Endodermal cell (in vitro differentiated cells): Measurements from ENCODE around the gene POLRMT. TPM values are rescaled to one million over a fixed set of nuclear protein-coding genes. Genes with fewer than 3 reads are reported as not detected.

Experiments
- DNase-seq: peaks from one replicate; pipeline ENCODE4 v3.0.0-alpha.2; 2017
- H3K27ac ChIP-seq: 2 replicates; pipeline ENCODE4 v1.5.1; 2013; ENCODE audit warnings: mild to moderate bottlenecking, low read depth, low read length, moderate library complexity
- H3K27me3 ChIP-seq: 2 replicates; pipeline ENCODE4 v1.6.1; 2013; ENCODE audit warnings: mild to moderate bottlenecking, low read length, moderate library complexity; ENCODE audit not compliant: insufficient read depth, control insufficient read depth, poor library complexity, severe bottlenecking
- H3K36me3 ChIP-seq: 2 replicates; pipeline ENCODE4 v1.7.0; 2013; ENCODE audit warnings: mild to moderate bottlenecking, low read length, moderate library complexity; ENCODE audit not compliant: control insufficient read depth, insufficient read depth
- H3K4me1 ChIP-seq: one replicate; pipeline ENCODE4 v1.7.0; 2013; ENCODE audit warnings: low read length; ENCODE audit not compliant: control insufficient read depth, insufficient read depth
- H3K4me3 ChIP-seq: 2 replicates; pipeline ENCODE4 v1.5.1; 2013; ENCODE audit warnings: mild to moderate bottlenecking, low read length, moderate library complexity
- H3K9ac ChIP-seq: 2 replicates; pipeline ENCODE4 v1.6.1; 2013; ENCODE audit warnings: mild to moderate bottlenecking, low read length, moderate library complexity; ENCODE audit not compliant: poor library complexity, severe bottlenecking; ENCODE audit errors: extremely low read depth
- H3K9me3 ChIP-seq: 2 replicates; pipeline ENCODE4 v1.6.1; 2013; ENCODE audit warnings: mild to moderate bottlenecking, low read length, moderate library complexity; ENCODE audit not compliant: control insufficient read depth
- H3K27ac Mint-ChIP-seq: 2 replicates; pipeline ENCODE4 v1.8.0; 2020; ENCODE audit warnings: mixed read lengths
- H3K27me3 Mint-ChIP-seq: 2 replicates; pipeline ENCODE4 v1.8.0; 2021; ENCODE audit warnings: mild to moderate bottlenecking, mixed read lengths; ENCODE audit not compliant: insufficient read depth
- H3K36me3 Mint-ChIP-seq: 2 replicates; pipeline ENCODE4 v1.8.0; 2020; ENCODE audit warnings: low read depth, mixed read lengths
- H3K4me1 Mint-ChIP-seq: 2 replicates; pipeline ENCODE4 v1.8.0; 2020; ENCODE audit warnings: mixed read lengths
- H3K4me3 Mint-ChIP-seq: 2 replicates; pipeline ENCODE4 v1.8.0; 2020; ENCODE audit warnings: mild to moderate bottlenecking, moderate library complexity, mixed read lengths
- H3K9me3 Mint-ChIP-seq: 2 replicates; pipeline ENCODE4 v1.8.0; 2020; ENCODE audit warnings: mild to moderate bottlenecking, mixed read lengths
- CTCF ChIP-seq: fragments of 200-600 bp; sonication (generic); conservative IDR thresholded peaks from 2 replicates; pipeline ENCODE4 v1.5.0; 2021; ENCODE audit warnings: antibody characterized with exemption, mild to moderate bottlenecking
- WGBS, 2 experiments: methylation state at CpG; one replicate each; pipeline versions ENCODE4 v1.1.5 to v1.1.7; 2013; ENCODE audit warnings: missing lambda C conversion rate in 2 of 2, mixed read lengths in 1 of 2; ENCODE audit not compliant: insufficient coverage in 1 of 2, insufficient read length in 1 of 2; 5-methylcytosine and 5-hydroxymethylcytosine counted together
- total RNA-seq, 2 donors: library from RNA; stranded (reverse); fragmentation: NEBNext Ultra II Directional in 1 of 2; extraction: Animal tissue kit (Norgen Biotek cat#: 25700) in 1 of 2; gene quantifications; 2 replicates in 1 of 2; 3 replicates in 1 of 2; pipeline ENCODE4 v1.2.1, GENCODE V29; 2021

The POLRMT gene
- total RNA-seq, 2 donors from 2014 or later, result 76.6 to 86.4 TPM

GRCh38 chr19:611481-611868 lies 21.9 kb downstream of the POLRMT start:
- no peaks in the 10 kb centered on the region for H3K4me1 Mint-ChIP-seq
- Histone ChIP-seq H3K4me3 (no peak overlapping the region), H3K4me1 (no peaks in the 10 kb centered on the region), H3K27ac (no peak overlapping the region), H3K9ac (no peak overlapping the region), H3K9me3 (no peaks in the 10 kb centered on the region), H3K36me3 (peaks cover 3% of the 10 kb centered on the region), H3K27me3 (no peaks in the 10 kb centered on the region)
- H3K36me3 Mint-ChIP-seq, result peaks cover 24% of the 10 kb centered on the region
- no peak overlapping the region for H3K4me3 Mint-ChIP-seq
- no peak for DNase-seq
- H3K27me3 Mint-ChIP-seq, result no peaks in the 10 kb centered on the region
- TF ChIP-seq CTCF, result no peak
- no peaks in the 10 kb centered on the region for H3K9me3 Mint-ChIP-seq
- no peak overlapping the region for H3K27ac Mint-ChIP-seq
- WGBS, 2 experiments, result 90 to 92% methylated on average over 4 to 13 of the region's 13 CpGs

- Histone ChIP-seq H3K9me3 (no peaks in the 10 kb centered on the region), H3K4me1 (no peaks in the 10 kb centered on the region), H3K27me3 (no peaks in the 10 kb centered on the region), H3K27ac (no peak overlapping the region), H3K4me3 (no peak overlapping the region), H3K36me3 (peaks cover 3% of the 10 kb centered on the region), H3K9ac (no peak overlapping the region)
- Mint-ChIP-seq H3K27ac (no peak overlapping the region), H3K9me3 (no peaks in the 10 kb centered on the region), H3K4me3 (no peak overlapping the region), H3K4me1 (no peaks in the 10 kb centered on the region), H3K27me3 (no peaks in the 10 kb centered on the region), H3K36me3 (peaks cover 24% of the 10 kb centered on the region)
- DNase-seq, result no peak
- TF ChIP-seq CTCF, result no peak
- WGBS, 2 experiments, result 75 to 78% methylated on average over 19 to 36 of the region's 36 CpGs
These were observed 22.4 kb downstream of the POLRMT start for GRCh38 chr19:610801-611480.

GRCh38 chr19:610071-610800 lies 23.1 kb downstream of the POLRMT start:
- TF ChIP-seq CTCF, result no peak
- Histone ChIP-seq H3K36me3 (peaks cover 3% of the 10 kb centered on the region), H3K4me3 (no peak overlapping the region), H3K4me1 (no peaks in the 10 kb centered on the region), H3K27ac (no peak overlapping the region), H3K9me3 (no peaks in the 10 kb centered on the region), H3K27me3 (no peaks in the 10 kb centered on the region), H3K9ac (no peak overlapping the region)
- no peaks in the 10 kb centered on the region for H3K9me3 Mint-ChIP-seq
- H3K27me3 Mint-ChIP-seq, result no peaks in the 10 kb centered on the region
- H3K27ac Mint-ChIP-seq, result no peak overlapping the region
- H3K36me3 Mint-ChIP-seq, result peaks cover 21% of the 10 kb centered on the region
- DNase-seq, result no peak
- no peaks in the 10 kb centered on the region for H3K4me1 Mint-ChIP-seq
- WGBS, 2 experiments, result 91 to 95% methylated on average over 14 to 38 of the region's 38 CpGs
- H3K4me3 Mint-ChIP-seq, result no peak overlapping the region
